ENCODE measurements around the gene TTC6. TPM values are rescaled to one million over a fixed set of nuclear protein-coding genes. Genes with fewer than 3 reads are reported as not detected.

Gene TTC6
- total RNA-seq, 1 experiment from 2014 or later, result 0.54 TPM

- no peaks in the 10 kb centered on the region for H3K36me3 ChIP-seq (ENCODE audit: control insufficient read depth, insufficient read depth, low read length)
- H3K4me1 ChIP-seq (ENCODE audit: control insufficient read depth, insufficient read depth, low read length), result no peaks in the 10 kb centered on the region
- peak overlapping the region; percentile 51 to 63 for H3K4me3 ChIP-seq (ENCODE audit: low read depth in 2 of 2, low read length in 2 of 2)
- peak; percentile 87 for ATAC-seq
- no peak for DNase-seq (ENCODE audit: low read depth, low spot score)
- intact Hi-C loops (cut with micrococcal nuclease; ENCODE audit: unreplicated experiment) (no loop called here), in situ Hi-C loops (cut with HindIII; ENCODE audit: low pct_unique_long_range_greater_than_20kb, low sequenced_read_pairs) (no loop called here)
- BruUV-seq (replicated peaks), result no TSS peak
- TF ChIP-seq TCF7L2 (IDR thresholded peaks at IDR 0.05; ENCODE audit: low read depth, low read length) (no peak), CTCF (IDR thresholded peaks at IDR 0.05) (0 out of 2 replicates have a peak, but pooled peaks have one; percentile 11)
- H3K9me3 ChIP-seq (ENCODE audit: control insufficient read depth, insufficient read depth, low read depth, low read length), result no peaks in the 10 kb centered on the region
- CTCF ChIA-PET, result no interaction called here
- H3K27ac ChIP-seq (ENCODE audit: low read length), result peak overlapping the region; percentile 54
- no peaks in the 10 kb centered on the region for H3K27me3 ChIP-seq (ENCODE audit: control insufficient read depth, insufficient read depth, low read length)
- POLR2A ChIA-PET, result no interaction called here
These were observed 11.8 kb upstream of the TTC6 start for GRCh38 chr14:37583358-37584210.

GRCh38 chr14:37584211-37585100 lies 11.0 kb upstream of the TTC6 start:
- POLR2A ChIA-PET, result no interaction called here
- no peaks in the 10 kb centered on the region for H3K4me1 ChIP-seq (ENCODE audit: control insufficient read depth, insufficient read depth, low read length)

More at GRCh38 chr14:37584211-37585100, 11.0 kb upstream of the TTC6 start:
- Histone ChIP-seq H3K4me3 (ENCODE audit: low read depth in 2 of 2, low read length in 2 of 2) (peak overlapping the region in 1 of 2 experiments; percentile 51; a peak in 1 of 4 replicates), H3K27me3 (ENCODE audit: control insufficient read depth, insufficient read depth, low read length) (no peaks in the 10 kb centered on the region), H3K27ac (ENCODE audit: low read length) (no peak overlapping the region; the same call in 1 of the 2 replicates), H3K9me3 (ENCODE audit: control insufficient read depth, insufficient read depth, low read depth, low read length) (no peaks in the 10 kb centered on the region), H3K36me3 (ENCODE audit: control insufficient read depth, insufficient read depth, low read length) (no peaks in the 10 kb centered on the region)
- DNase-seq (ENCODE audit: low read depth, low spot score) (no peak), ATAC-seq (no peak)
- CTCF ChIA-PET, result no interaction called here
- BruUV-seq (replicated peaks), result no TSS peak
- in situ Hi-C loops (cut with HindIII; ENCODE audit: low pct_unique_long_range_greater_than_20kb, low sequenced_read_pairs) (no loop called here), intact Hi-C loops (cut with micrococcal nuclease; ENCODE audit: unreplicated experiment) (no loop called here)
- TF ChIP-seq CTCF (IDR thresholded peaks at IDR 0.05), result no peak
- TF ChIP-seq POLR2AphosphoS5 (IDR thresholded peaks at IDR 0.05; ENCODE audit: low read depth, low read length), result no peak
- no peak for TF ChIP-seq REST (IDR thresholded peaks at IDR 0.05; ENCODE audit: insufficient read depth in 1 of 2, low read depth in 2 of 2, low read length in 1 of 2)
- no peak for TF ChIP-seq TCF7L2 (IDR thresholded peaks at IDR 0.05; ENCODE audit: low read depth, low read length)
- no peak for TF ChIP-seq SIN3A (IDR thresholded peaks at IDR 0.05; ENCODE audit: borderline replicate concordance, insufficient read depth, low read depth, low read length)

All from Panc1 (cell line).